ENCODE data around the gene PADI6.
A peak's percentile ranks its signal among the peaks of the same experiment; 100 is the strongest.
"Not testable (repeated sequence)": the region's sequence is repeated elsewhere in the genome, so short reads cannot be mapped to it uniquely, and the experiment has no call there.

Gene PADI6

DNA sequence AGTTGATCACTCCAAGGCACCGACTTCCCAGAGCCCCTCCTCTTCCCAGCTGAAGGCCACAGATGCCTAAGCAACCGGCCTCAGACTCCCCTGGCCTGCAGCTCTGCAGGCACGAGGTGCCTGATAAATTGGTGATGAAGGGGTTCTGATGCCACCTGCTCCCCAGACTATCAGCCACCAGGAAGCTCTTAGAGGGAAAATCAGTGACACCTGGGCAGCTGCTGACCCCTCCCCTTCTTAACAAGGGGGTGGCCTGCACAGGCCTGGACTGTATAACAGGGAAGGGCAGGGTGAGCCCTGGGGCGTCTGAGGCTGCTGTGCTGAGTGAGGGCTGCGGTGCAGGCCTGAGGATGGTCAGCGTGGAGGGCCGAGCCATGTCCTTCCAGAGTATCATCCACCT lies at the start of gene PADI6:
TSS of gene PADI6 (plus strand) at position 301 of the 400 bp plus-strand sequence. CDS start at position 351, 50 bp downstream.
- FAIRE-seq (no peak), DNase-seq (ENCODE audit: low spot score) (no peak)

- DNase-seq (ENCODE audit: low spot score) = no peak
- peak; percentile 69 for FAIRE-seq
These were observed 43.1 kb upstream of the PADI6 start for GRCh38 chr1:17328855-17329254.

- no peak for DNase-seq (ENCODE audit: low spot score)
- FAIRE-seq = no peak
These were observed 42.4 kb upstream of the PADI6 start for GRCh38 chr1:17329610-17330009.

- FAIRE-seq = no peak
- no peak for DNase-seq (ENCODE audit: low spot score)
These were observed 41.1 kb upstream of the PADI6 start for GRCh38 chr1:17330856-17331255.

DNA sequence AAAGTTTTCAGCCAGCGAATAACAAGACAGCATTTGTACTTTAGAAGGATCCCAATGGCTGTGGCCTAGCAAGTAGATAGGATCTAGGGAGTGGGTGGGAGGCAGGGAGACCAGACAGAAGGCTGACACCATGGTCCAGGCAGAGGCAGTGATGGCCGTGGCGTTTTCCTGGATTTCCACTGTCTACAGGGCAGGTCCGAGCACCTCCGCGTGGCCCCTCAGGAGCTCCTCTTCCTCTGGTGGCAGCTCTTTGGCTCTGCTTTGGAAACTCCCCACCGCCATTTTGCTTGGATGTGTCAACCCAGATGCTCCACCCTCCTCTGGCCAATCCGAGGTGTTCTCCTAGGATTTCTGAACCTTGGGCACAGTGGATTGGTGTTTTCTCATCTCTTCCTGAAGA lies 38.9 kb upstream of the PADI6 start:
- FAIRE-seq (no peak), DNase-seq (ENCODE audit: low spot score) (no peak)

DNA sequence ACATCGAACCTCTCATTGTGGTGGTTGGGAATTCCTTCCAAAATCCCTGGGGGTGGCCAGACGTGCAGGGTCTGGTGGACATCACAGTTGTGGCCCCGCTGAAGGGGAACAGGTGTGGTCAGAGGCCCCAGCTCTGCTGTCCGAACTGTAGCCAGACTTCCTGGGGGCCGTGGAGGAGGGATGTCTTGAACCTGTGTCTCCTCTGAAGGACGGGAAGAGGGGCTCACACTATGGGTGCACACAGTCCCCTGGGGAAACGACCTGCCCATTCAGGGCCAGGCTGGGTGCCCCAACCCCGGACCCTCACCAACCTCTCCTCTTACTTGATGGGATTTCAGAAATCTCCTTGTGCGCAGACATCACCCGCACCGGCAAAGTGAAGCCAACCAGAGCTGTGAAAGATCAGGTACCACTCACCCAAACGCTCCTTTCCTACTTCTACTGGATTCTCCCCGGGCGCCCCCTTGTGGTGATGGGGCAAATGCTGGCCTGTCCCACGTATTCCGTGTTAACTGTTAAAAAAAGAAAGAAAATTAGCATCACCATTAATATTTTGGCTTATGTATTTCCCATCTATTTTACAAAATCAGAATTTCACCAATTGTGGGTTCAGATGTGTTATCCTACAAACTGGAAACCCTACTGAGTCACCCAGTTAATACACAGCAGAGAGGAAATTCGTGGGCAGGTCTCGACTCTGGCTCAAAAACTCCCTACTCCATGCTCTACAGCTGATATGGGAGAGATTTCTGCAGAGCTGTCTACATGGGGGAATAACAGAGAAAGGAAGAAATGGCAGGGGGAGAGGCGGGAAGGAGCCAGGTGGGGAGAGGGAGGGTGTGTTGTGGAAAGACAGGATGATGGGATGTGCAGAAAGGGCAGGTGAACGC lies 35.9 kb upstream of the PADI6 start:
- FAIRE-seq (peak; percentile 33), DNase-seq (ENCODE audit: low spot score) (peak; percentile 55)

DNA sequence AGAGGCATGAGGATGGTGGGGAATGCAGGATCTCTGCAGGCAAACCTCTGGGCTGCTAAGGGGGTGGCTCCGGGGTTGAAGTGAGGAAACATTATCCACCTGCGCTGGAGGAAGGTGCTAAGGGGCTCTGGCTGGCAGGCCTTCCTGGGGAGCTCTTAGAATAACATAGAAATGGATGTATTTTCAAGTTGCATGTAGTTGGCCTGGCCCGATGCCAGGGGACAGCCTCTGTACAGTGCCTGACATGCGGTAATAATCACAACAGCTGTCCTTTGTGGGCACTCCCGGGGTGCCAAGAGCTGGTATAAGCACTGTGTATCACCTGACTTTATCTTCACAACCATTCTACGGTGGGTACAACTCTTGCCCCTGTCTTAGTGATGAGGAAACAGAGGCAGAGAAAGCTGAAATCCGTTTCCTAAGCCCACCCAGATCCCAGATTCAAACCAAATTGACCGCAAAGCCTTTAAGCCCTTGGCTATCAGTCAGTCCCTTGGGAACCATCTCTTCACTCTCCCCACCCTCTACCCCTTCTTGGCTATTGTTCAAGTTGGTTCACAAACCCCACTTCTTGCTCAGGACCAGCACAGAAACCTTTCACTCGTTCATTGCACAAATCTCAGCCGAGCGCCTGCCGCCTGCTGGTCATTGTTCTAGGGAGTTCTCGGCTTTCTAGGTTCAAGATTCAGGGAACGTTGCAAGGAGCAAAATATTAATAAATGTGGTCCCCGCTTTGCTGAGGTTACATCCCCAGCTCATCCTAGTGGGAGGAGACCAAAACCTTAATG lies 33.1 kb upstream of the PADI6 start:
- FAIRE-seq (no peak), DNase-seq (ENCODE audit: low spot score) (no peak)

DNA sequence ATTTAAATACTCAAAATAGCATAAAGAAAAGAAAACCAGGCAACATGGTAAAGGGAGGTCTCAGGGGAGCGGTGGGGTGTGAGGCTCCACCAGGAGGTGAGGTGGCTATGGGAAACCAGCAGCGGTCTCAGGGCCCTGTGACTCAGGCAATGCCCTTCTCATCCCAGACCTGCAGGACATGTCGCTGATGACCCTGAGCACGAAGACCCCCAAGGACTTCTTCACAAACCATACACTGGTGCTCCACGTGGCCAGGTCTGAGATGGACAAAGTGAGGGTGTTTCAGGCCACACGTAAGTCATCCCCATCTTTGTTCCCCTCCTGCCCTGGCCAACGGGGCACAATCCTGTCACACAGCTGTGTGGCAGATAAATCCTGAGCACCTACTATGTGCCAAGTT lies 32.5 kb upstream of the PADI6 start:
- FAIRE-seq (no peak), DNase-seq (ENCODE audit: low spot score) (no peak)

- FAIRE-seq = no peak
These were observed 31.6 kb upstream of the PADI6 start for GRCh38 chr1:17340358-17340757.

GRCh38 chr1:17342014-17342441 lies 30.0 kb upstream of the PADI6 start:
- DNase-seq (ENCODE audit: low spot score) (no peak), FAIRE-seq (no peak)

More at GRCh38 chr1:17340358-17340757, 31.6 kb upstream of the PADI6 start:
- peak; percentile 12 for DNase-seq (ENCODE audit: low spot score)

GRCh38 chr1:17345506-17345905 lies 26.5 kb upstream of the PADI6 start:
- FAIRE-seq; DNase-seq (ENCODE audit: low spot score): not testable (repeated sequence)

DNA sequence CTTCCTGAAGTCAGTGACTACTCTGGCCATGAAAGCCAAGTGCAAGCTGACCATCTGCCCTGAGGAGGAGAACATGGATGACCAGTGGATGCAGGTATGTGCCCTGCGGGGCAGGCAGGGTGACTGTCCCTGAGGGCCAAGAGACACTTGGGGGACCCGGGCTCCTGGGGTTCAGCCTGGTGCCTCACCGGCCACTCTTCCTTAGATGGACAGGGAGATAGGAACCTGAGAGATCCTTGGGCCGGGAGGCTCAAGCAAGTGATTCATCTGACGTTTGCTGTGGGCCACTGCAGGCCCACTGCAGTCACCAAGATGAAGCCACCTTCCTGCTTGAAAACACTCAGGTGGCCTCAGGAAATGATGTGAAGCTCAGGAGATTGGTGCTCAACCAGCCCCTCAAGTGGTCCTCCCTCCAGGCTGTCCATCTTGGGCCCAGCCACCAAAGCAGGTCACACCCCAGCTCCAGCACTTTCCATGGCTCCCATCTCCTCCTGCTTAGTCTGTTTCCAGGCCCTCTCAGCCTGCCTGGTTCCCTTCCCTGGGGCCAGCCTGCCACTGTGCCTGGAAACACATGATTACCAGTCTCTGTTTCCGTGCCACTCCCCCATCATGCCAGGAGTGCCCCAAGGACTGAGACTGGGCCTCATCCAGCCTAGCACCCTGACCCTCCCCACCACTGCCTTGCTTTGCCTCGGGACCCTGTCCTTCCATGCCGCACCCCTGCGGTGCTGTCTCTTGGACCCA lies 25.8 kb upstream of the PADI6 start:
- FAIRE-seq (no peak), DNase-seq (ENCODE audit: low spot score) (no peak)

- FAIRE-seq = no peak
- DNase-seq (ENCODE audit: low spot score) = peak; percentile 44
These were observed 24.0 kb upstream of the PADI6 start for GRCh38 chr1:17347769-17348592.

DNA sequence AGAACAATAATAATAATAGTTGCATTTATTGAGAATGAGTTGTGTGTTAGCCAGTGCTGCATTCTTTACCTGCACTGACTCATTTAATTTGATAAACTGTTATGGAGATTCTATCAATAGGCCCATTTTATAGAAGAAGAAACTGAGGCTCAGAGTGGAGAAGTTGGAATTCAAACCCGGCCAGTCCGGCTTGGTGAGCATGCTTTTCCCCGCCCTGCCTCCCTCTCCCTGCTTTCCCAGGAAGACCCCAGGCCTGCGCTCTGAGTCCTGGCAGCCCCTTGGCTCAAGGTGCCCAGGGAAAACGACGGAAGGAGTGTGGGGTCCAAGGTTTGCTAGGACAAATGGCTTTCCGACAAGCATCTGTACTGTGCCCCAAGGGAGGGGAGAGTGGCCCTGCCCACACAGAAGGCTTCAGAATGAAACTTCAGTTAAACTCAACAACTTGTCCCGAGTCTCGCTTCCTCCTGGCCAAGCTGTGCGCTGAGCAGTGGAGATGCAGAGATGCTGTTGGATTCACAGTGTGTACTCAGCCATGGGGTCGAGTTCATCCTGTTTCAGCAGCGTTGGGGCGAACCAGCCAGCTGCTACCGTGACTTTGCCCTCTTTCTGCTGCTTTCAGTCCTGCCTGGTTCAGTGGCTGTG lies 23.3 kb upstream of the PADI6 start:
- DNase-seq (ENCODE audit: low spot score) = no peak
- no peak for FAIRE-seq

DNA sequence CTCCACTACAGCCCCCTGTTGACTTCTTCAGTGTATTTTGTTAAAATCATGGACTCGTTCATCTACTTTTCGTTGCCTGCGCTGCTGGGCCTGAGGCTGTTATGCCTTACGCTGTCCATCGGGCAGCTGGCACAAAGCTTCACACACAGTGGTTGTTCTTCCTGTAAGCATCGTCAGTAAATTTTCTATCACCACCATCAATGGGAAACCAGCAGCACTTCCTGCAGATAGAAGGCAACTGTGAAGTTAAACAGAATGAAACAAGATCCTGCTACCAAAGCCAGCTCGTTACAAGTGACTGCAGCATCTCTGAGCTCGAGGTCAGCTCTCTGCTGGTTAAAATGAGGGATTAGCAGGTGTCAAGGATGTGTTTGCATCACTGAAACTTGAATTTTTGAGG lies 21.9 kb upstream of the PADI6 start:
- no peak for FAIRE-seq
- no peak for DNase-seq (ENCODE audit: low spot score)

DNA sequence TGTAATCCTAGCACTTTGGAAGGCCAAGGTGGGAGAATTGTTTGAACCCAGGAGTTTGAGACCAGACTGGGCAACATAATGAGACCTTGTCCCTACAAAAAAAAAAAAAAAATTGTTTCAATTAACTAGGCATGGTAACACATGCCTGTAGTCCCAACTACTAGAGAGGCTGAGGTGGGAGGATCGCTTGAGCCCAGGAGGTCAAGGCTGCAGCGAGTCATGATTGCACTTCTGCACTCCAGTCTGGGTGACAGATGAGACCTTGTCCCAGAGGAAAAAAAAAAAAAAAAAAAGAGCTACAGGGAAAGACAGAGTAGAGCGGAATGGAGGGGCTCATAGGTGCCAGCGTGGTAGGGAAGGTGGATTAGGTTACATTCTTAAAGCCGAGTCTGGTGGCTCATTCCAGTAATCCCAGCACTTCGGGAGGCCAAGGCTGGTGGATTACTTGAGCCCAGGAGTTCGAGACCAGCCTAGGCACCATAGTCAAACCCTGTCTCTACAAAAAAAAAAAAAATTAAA lies 21.0 kb upstream of the PADI6 start:
- FAIRE-seq = no peak
- DNase-seq (ENCODE audit: low spot score) = no peak

DNA sequence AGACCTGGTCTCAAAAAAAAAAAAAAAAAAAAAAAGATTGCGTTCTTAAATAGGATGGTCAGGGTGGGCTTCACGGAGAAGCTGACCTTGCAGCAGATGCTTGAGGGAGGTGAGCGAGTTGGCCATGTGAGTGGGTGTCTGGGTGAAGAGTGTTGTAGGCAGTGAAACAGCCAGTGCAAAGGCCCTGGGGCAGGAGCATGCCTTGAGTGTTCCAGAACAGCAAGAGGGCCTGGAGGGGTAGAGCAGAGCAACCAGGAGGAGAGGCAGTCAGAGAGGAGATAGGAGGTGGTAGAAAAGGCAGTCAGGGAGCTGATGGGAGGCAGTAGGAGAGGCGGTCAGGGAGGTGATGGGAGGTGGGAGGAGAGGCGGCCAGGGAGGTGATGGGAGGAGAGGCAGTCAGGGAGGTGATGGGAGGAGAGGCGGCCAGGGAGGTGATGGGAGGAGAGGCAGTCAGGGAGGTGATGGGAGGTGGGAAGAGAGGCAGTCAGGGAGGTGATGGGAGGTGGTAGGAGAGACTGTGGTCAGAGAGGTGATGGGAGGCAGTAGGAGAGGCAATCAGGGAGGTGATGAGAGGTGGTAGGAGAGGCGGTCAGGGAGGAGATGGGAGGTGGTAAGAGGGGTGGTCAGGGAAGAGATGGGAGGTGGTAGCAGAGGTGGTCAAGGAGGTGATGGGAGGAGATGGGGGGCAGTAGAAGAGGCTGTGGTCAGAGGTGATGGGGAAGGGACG lies 20.2 kb upstream of the PADI6 start:
- DNase-seq (ENCODE audit: low spot score) (no peak), FAIRE-seq (no peak)

DNA sequence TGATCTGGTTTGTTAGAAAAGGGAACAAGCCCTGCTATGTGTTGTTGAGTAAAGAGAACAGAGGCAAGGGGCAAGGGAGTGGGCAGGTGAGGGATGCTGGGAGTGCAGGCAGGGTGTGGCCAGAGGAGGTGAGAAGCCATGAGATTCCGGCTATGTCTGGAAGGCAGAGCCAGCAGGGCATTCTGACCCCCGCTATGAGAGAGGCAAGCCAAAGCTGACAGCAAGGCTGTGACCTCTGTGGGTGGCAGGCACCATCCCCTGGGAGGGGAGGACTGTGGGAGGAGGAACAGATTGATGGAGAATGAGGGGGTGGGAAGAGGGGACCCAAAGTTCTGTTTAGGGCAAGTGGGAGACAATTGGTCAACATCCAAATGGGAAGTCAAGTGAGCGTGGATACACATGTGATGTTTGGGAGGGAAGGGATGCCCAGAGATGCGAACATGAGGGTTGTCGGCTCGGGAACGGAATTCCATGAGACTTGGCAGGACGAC lies 19.5 kb upstream of the PADI6 start:
- DNase-seq (ENCODE audit: low spot score) = no peak
- FAIRE-seq = no peak

DNA sequence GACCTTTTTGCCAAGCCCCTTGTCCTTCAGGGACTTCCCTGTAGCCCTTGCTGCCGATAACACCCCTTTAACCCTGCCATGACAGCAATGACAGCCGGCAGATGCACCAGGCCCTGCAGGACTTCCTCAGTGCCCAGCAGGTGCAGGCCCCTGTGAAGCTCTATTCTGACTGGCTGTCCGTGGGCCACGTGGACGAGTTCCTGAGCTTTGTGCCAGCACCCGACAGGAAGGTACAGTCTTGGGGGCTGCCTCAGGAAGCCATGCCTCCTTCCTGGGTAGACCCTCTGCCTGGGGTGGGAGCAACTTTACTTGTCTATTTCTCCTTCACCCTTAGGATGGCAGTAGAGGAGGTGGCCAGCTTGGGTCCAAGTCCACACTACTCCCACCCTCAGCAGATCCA lies 16.1 kb upstream of the PADI6 start:
- FAIRE-seq = no peak
- no peak for DNase-seq (ENCODE audit: low spot score)

All from RCC 7860 (cell line).